Measurements from ENCODE around the gene ADARB1.

- TF ChIP-seq CTCF (IDR thresholded peaks at IDR 0.05): no peak
- no peak for TF ChIP-seq EP300 (IDR thresholded peaks at IDR 0.05)
Observed at GRCh38 chr21:45115141-45115540, 40.8 kb downstream of the ADARB1 start.

Measured in tibial nerve (tissue), 4 donors.